ENCODE results near the gene ABCC6.
"Not testable (repeated sequence)": the region's sequence is repeated elsewhere in the genome, so short reads cannot be mapped to it uniquely, and the experiment has no call there.

Gene ABCC6

DNA sequence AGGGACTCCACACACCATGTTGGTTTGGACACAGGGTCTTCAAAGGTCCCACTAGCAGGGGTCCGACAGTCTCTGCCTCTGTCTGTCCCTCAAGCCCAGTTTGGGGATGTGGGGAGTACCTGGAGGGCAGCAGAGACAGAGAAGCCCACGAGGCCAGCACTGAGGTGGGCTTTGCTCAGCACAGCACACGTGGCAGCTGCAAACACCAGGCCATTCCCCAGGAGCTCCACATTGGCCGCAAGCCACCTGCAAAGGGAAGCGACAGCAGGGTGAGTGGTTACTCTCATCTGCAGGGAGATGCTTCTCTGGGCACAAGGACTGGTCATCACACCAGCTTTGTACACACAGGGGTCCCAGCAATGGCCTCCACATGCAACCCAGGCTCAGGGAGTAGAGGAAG lies 62.0 kb downstream of the ABCC6 start:
- no peak for DNase-seq (ENCODE audit: low read depth in 2 of 2)

DNA sequence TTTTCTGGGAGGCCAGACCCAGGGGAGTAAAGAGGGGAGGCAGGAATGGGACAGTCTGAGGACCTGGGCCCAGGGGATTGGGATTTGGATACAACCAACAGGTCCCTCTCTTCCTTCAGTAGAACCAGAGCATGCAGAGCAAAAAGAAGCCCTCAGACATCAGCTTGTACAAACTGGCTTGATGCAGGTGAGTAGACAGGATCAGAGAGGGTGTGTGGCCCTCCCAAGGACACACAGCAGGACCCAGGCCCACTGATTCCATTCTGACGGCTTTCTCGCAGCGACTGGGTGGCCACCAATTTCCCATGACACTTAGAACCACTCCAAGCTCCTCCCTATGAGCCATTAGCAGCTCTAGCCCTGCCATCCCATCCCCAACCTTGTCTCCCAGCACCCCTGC lies 63.6 kb downstream of the ABCC6 start:
- no peak for DNase-seq (ENCODE audit: low read depth in 2 of 2)

DNA sequence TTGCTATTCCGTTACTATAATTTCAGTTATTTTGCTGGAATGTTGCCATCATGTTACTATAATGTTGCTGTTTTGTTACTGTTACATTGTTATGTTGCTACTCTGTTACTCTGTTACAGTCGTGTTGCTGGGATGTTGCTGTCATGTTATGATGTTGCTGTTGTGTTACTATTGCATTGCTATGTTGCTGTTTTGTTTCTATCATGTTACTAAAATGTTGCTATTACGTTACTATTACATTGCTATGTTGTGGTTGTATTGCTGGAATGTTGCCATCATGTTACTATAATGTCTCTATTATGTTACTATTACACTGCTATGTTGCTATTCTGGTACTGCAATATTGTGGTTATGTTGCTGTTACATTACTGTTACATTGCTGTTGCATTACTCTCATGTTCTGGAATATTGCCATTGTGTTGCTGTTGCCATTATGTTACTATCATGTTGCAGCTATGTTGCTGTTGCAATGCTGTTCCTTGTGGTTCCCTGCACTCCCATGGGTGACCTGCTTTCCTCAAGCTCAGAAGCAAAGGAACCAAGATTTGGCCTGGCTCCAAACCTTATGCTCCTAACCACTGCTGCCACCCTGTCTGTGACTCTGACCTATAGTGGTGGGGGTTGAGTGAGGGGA lies 64.4 kb downstream of the ABCC6 start:
- DNase-seq (ENCODE audit: low read depth in 2 of 2): no peak

DNA sequence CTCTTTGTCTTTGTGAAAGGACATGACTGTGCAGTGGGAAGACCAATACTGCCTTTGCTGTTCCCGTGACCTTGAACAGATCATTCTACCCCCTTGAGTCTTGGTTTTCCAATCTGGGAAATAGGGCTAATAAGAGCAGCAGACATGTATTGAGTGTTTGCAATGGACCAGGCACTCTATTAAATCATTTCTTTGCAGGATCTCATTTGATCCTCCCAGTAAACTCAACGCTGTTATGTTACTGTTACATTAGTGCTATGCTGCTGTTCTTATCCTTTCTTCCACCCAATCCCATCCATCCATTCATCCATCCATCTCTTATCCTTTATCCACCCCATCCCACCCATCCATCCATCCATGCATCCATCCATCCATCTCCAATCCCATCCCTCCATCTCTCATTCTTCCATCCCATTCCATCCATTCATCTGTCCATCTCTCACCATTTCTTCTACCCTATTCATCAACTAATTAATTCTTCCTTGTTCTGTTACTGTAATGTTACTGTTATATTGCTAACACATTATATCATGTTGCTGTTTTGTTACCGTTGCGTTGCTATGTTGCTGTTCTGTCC lies 65.1 kb downstream of the ABCC6 start:
- no peak for DNase-seq (ENCODE audit: low read depth in 2 of 2)

DNA sequence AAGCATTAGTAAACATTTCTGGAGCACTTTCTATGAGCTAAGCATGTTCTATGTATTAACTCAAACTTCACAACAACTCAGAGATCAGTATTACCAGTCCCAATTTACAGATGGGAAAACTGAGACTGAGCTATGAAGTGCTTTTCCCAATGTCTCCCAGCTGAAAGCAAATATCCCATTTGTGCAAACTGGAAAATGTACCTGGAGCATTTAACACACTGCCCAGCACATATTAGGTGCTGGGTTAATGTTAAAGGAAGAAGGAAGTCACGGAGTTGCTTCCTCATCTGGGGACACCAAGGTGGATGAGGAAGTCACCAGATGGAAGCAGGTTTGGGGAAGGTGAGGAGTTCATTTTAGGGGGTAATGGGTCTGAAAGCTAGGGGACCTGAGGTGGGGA lies 66.1 kb downstream of the ABCC6 start:
- no peak for DNase-seq (ENCODE audit: low read depth in 2 of 2)

DNA sequence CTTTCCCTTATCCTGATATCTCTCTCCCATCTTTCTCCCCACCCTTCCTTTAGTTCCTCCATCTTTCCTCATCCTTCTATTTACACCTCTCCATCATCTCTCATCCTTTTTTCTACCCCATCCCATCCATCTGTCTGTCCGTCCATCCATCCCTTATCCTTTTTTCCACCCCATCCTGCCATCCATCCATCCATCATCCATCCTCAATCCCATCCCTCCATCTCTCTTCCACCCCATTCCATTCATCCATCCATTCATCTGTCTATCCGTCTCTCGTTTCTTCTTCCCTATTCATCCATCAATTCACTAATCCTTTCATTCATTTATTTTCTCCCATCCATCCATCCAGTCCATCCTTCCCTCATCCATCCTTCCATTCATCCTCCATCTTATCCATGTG lies 68.1 kb downstream of the ABCC6 start:
- no peak for DNase-seq (ENCODE audit: low read depth in 2 of 2)

DNA sequence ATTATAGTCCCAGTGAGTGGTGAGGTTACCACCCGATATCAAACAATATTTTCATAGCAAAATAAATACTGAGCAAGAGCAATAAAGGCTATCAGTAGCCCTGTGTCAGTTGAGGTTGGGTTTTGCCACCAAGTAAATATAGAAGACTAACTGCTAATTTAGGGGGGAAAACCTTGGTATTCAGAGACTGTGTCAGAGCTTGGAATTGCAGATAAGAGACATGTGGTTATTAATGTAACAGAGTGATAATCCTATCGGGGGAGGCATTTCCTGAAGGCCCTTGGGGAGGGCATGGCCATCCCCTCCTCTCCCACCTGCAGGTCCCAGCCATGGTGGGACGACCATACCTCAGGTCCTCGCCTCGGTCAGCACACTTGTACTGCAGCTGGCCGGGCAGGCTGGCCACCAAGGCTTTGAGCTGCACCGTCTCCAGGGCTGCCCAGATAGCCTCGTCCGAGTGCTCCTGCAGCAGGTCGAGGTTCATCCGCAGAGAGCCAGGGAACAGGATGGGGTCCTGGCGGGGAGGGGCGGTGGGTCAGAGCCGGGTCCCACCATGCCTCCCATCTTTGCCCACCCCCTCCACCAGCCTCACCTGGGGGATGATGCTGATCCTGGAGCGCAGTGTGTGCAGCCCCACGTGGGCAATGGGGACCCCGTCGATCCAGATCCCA lies 68.9 kb downstream of the ABCC6 start:
- no peak for DNase-seq (ENCODE audit: low read depth in 2 of 2)

DNA sequence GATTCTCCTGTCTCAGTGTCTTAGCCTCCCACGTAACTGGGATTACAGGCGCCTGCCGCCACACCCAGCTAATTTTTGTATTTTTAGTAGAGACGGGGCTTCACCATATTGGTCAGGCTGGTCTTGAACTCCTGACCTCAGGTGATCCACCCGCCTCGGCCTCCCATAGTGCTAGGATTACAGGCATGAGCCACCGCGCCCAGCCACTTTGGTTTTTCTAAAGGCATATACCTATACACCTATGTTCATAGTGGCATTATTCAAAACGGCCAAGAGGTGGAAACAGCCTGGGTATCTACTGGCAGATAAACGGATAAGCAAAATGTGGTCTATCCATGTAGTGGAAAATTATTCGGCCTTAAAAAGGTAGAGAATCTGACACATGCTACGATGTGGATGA lies 70.3 kb downstream of the ABCC6 start:
- DNase-seq (ENCODE audit: low read depth in 2 of 2): not testable (repeated sequence)

DNA sequence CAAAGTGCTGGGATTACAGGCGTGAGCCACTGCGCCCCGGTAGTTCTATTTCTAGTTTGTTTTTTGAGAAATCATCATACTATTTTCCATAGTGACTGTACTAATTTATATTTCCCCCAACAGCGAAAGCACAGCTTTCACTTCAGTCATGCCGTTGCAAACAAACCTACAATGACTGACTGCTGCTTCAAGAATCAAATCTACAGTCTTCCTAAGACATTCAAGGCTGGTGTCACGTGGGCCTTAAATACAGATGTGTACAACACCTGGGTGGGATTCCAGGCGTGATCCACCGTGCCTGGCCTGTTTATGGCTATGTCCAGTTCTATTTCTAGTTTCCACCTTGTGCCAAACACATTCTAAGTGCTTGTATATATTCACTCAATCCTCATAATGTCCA lies 72.0 kb downstream of the ABCC6 start:
- no peak for DNase-seq (ENCODE audit: low read depth in 2 of 2)

DNA sequence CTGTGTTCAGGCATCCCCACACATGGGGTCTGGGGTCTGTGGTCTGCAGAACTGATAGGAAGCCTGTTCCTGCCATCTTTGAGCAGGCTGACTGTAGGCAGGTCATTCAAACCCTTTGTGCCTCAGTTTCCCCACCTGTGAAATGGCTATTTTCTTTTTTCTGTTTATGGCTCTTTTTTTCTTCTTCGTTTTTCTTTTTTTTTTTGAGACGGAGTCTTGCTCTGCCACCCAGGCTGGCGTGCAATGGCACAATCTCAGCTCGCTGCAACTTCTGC lies 72.5 kb downstream of the ABCC6 start:
- no peak for DNase-seq (ENCODE audit: low read depth in 2 of 2)

DNA sequence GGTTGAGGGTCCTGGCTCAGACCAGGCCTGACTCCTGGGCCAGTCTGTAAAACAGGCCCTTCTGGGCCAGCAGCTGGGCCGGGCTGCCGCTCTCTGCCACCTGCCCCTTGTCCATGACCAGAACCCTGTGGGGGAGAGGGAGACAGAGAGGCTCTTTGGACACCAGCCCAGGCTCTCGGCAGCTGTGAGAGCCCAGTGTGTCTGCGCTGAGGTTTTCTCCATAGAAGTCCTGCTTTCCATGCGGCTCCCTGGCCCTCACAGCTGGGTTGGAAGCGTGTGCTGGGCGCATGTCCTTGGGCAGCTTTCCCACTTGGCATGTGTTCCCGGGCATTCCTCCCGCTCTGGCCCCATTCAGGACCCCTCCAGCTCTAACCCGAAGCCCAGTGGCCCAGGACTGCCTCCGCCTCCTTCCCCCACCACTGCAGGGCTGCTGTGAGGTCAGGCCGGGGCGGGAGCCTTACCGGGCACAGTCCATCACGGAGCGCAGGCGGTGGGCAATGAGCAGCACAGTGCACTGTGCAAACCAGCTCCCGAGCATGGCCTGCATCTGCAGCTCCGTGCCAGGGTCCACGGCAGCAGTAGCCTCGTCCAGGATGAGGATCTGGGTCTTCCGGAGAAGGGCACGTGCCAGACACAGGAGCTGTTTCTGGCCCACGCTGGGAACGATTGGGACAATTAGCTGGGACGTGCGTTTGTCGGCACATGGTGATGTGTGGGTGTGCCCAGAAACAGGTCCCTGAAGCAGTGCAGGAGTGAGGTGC lies 73.0 kb downstream of the ABCC6 start:
- no peak for DNase-seq (ENCODE audit: low read depth in 2 of 2)

DNA sequence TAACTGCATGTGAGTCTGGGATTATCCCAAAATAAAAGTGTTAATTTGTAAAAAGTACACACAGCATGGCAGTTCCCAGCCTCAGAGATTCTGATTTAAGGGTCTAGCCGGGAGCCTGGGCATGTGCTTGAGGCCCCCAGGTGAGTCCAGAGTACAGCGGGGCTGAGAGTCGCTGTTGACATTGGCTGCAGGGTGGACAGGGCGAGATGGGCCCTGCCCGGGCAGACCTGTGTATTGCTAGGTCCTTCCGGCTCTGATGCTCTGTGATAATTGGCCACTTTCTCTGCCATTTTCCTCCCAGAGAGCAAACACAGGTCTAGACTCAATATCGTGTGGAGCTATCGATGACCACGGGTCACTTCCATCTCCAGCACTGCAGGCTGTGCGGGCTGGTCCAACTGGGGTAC lies 73.6 kb downstream of the ABCC6 start:
- DNase-seq (ENCODE audit: low read depth in 2 of 2): no peak

DNA sequence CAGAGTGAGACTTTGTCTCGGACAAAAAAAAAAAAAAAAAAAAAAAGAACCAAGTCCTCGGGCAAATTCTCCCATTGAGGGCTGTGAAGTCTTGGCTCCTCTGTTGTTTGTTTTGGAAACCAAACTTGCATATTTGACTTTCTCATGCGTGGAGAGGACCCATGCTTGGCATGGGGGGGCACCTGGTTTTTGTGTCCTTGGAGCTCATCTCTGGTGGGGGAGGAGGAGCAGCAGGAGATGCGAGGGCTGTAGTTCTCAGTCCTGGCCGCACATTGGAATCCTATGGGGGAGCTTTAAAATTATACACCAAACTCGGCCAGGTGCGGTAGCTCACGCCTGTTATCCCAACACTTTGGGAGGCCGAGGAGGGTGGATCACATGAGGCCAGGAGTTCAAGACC lies 74.5 kb downstream of the ABCC6 start:
- no peak for DNase-seq (ENCODE audit: low read depth in 2 of 2)

DNA sequence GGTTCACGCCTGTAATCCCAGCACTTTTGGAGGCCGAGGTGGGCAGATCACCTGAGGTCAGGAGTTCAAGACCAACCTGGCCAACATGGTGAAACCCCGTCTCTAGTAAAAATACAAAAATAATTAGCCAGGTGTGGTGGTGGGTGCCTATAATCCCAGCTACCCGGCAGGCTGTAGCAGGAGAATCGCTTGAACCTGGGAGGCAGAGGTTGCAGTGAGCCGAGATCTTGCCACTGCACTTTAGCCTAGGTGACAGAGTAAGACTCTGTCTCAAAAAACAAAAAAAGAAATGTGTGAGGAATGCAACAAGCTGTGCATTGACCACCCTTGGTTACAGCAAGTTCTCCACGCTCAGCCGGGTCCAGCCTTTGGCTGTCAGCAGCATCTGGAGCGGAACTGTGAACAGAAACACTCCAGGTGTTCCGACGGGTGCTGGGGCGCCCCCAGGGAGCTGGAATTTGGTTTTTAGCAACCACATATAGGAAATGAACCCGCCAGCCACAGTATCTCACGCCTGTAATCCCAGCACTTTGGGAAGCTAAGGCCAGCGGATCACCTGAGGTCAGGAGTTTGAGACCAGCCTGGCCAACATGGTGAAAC lies 75.2 kb downstream of the ABCC6 start:
- DNase-seq (ENCODE audit: low read depth in 2 of 2): not testable (repeated sequence)

DNA sequence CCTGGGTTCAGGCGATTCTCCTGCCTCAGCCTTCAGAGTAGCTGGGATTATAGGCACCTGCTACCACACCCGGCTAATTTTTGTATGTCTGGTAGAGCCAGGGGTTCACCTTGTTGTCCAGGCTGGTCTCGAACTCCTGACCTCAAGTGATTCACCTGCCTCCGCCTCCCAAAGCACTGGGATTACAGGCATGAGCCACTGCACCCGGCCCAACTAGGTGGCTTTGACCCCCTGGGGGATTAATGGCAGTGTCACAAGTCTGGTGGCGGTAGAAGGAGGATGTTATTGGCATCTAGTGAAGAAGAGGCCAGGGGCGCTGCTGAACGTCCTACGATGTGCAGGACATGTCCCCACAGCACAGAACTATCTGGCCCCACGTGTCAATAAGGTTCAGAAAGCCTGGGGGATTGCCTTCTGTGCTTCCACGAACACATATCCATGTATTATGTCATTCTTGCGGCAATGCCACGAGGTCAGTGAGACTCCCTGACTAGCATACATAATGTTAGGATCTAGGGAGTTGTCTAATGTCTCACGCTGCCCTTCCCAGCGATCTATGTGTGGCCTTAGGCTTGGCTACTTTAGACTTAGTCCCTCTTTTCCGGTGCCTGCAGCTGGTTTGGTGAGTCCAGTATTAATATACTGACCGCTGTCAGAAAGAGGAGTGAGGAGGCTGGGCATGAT lies 75.8 kb downstream of the ABCC6 start:
- no peak for DNase-seq (ENCODE audit: low read depth in 2 of 2)

DNA sequence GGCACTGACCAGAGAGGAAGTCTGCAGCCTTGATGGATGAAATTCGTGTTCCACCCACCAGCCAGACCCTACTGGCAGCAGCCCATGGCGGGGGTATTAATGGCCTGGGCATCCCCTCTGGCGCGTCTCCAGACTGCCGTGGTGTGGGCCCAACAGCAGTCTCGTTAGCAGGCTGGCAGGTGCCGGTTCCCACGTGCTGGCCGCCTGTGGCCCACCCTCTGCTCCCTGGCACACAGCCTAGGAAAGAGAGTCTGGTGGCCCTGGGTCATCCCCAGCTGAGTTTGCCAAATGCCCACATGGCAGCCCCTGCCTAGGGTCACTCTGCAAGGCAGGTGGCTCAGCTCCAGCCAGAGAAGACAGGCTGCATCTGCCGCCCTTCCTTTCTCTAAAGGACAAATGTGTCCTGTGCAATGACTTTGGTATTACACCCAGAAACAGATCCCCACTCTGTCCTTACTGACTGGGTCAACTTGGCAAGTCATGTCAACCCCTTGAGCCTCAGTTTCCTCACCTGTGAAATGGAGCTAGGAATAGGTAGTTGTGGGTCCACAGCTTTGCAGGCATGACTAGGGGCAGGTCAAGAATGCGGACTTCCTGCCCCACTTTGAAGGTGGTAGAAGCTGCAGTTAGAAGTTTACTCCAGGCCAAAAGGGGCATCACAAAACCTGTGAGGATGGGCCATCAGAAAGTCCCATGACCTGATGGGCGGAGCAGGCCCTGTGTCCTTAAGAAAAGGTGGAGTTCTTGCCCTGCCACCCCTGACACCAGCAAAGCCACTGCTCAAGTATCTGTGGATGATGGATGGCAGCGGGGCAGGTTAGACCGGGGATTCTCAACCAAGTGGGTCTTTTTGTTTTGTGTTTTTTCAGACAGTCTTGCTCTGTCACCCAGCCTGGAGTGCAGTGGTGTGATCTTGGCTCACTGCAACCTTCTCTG lies 76.6 kb downstream of the ABCC6 start:
- no peak for DNase-seq (ENCODE audit: low read depth in 2 of 2)

DNA sequence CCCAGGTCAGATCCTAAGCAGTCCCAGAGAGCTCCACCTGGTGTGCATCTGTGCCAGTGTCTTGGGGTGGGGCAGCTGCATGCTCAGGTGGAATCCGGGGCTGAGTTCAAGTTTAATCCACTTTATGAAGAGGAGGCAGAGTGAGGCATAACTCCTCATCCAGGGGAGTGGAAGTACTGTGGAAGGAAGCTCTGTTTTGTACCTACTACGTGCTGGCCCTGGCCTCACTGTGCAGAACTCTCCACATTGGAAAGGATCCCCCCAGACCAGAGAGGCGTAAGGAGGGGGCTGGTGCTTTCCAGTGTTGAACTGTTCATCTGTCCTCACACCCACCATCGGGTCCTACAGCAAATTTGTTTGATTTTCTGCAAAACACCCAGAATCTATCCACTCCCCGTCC lies 78.0 kb downstream of the ABCC6 start:
- DNase-seq (ENCODE audit: low read depth in 2 of 2): no peak

DNA sequence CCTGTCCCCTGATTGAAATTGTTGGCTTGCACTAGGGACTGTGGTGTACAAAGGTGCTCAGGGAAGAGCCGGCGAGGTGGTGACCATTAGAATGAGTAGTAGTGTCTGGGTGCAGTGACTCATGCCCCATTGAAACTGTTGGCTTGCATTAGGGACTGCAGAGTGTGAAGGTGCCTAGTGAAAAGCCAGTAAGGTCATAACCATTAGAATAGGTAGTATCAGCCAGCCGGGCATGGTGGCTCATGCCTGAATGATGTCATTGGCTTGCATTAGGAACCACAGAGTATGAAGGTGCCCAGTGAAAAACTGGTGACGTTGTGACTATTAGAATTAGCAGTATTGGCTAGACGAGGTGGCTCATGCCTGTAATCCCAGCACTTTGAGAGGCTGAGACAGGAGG lies 78.9 kb downstream of the ABCC6 start:
- no peak for DNase-seq (ENCODE audit: low read depth in 2 of 2)

DNA sequence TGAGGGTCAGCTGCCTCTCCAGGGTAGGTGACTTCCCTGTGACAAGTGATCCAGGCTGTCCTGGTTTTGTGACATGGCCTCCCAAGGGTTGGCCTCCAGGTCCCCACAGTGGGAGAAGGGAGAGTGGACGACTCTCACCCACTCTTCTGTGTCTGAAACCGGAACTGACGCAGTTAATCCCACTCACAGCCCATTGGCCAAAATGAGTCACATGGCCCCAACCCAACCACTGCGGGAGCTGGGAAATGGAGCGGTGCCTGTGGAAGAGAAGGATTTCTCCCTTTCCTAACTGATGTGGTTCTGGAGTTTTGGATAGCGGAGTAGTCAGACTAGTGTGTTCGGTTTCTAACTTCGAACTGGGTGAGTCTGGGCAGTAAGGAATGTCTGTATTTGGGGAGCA lies 79.4 kb downstream of the ABCC6 start:
- DNase-seq (ENCODE audit: low read depth in 2 of 2): no peak

DNA sequence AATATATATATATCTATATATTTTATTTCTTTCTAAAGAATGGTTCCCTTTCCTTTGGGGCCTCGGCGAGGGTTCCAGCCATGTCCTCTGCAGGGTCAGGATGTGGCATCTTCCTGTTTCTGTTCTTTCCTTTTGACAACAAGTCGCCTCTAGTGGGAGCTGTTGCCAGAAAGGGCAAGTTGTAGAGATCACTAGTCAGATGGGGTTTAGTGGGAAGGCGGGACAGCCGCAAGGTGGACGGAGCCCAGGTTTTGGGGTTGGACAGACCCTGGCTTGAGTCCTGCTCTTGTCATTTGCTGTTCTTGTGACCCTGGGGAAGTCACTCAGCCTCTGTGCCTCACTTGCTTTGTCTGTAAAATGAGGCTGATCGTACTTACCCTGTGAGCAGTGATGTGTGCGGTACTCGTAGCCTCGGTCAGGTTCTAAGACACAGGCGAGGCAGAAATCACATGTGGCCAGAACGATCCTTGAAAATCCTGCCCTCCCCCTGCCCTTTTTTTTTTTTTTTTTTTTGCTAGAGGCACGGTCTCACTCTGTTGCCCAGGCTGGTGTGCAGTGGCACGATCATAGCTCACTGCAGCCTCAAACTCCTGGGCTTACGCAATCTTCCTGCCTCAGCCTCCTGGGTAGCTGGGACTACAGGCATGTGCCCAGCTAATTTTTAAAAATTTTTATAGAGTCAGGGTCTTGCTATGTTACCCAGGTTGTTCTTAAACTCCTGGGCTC lies 80.1 kb downstream of the ABCC6 start:
- DNase-seq (ENCODE audit: low read depth in 2 of 2): no peak
